HCT116 (cell line): ENCODE data around the gene WNT2B. TPM values are rescaled to one million over a fixed set of nuclear protein-coding genes. Genes with fewer than 3 reads are reported as not detected.

Experiments used
- ATAC-seq: fragments of 200-7000 bp; cut with Tn5 transposase; 2 replicates; pipeline ENCODE4 v1.9.1; 2020; ENCODE audit warnings: mild to moderate bottlenecking, moderate library complexity
- BruUV-seq: library from RNA; stranded (reverse); fragments of 400-500 nt; replicated peaks from 2 replicates; lab custom pipeline; 2021; lab: Mats Ljungman, UMichigan
- CTCF ChIA-PET: fragments of 300-600 bp; sonication (Branson Sonifier 250); formaldehyde crosslinking; loops from one replicate; lab custom pipeline; 2021; ENCODE audit warnings: antibody characterized with exemption; lab: Charles Lee
- POLR2A ChIA-PET: fragments of 300-600, 350-600 bp; sonication (Branson Sonifier 250); formaldehyde crosslinking; loops from one replicate; lab custom pipeline; 2021; ENCODE audit warnings: antibody characterized with exemption; lab: Charles Lee
- RAD21 ChIA-PET, 2 experiments: fragments of 300-600 bp; sonication (Branson Sonifier 250); formaldehyde crosslinking; loops; one replicate each; lab custom pipeline; 2023; ENCODE audit warnings: low total read pairs in 2 of 2; ENCODE audit not compliant: uncharacterized antibody in 2 of 2, unreplicated experiment in 2 of 2, low non-redundant PET in 1 of 2; lab: Charles Lee
- DNase-seq: peaks from one replicate; pipeline ENCODE4 v3.0.0-alpha.2; 2010; ENCODE audit warnings: low read depth, low spot score
- H2AFZ ChIP-seq: fragments of 200-600 bp; shearing (Covaris generic), sonication (generic); 2 replicates; pipeline ENCODE4 v1.6.1; 2017; ENCODE audit warnings: low read depth, mixed run types, mixed read lengths, antibody characterized with exemption, low read length; ENCODE audit not compliant: poor library complexity, severe bottlenecking
- H3K27ac ChIP-seq: 2 replicates; pipeline ENCODE4 v1.5.1; 2012; ENCODE audit warnings: low read depth, low read length
- H3K27me3 ChIP-seq: fragments of 200-600 bp; sonication (generic); 2 replicates; pipeline ENCODE4 v1.6.1; 2016; ENCODE audit warnings: mixed run types, low read length, mixed read lengths; ENCODE audit not compliant: insufficient read depth
- H3K36me3 ChIP-seq, 2 experiments: fragments of 200-500 bp in 1 of 2; fragments of 200-600 bp in 1 of 2; sonication (Bioruptor generic) in 1 of 2; sonication (generic) in 1 of 2; 2 replicates each; pipeline versions ENCODE4 v1.5.1 to v1.6.1; 2014 to 2016; ENCODE audit warnings: low read length in 2 of 2, inconsistent platforms in 1 of 2, mixed read lengths in 1 of 2, mixed run types in 1 of 2; ENCODE audit not compliant: insufficient read depth in 2 of 2, control insufficient read depth in 1 of 2
- H3K4me1 ChIP-seq, 2 experiments: fragments of 200-600 bp in 1 of 2; sonication (generic) in 1 of 2; 2 replicates each; pipeline versions ENCODE4 v1.5.1 to v1.6.1; 2012 to 2017; ENCODE audit warnings: low read length in 2 of 2, inconsistent platforms in 1 of 2, mild to moderate bottlenecking in 1 of 2, mixed read lengths in 1 of 2, mixed run types in 1 of 2, moderate library complexity in 1 of 2; ENCODE audit not compliant: insufficient read depth in 2 of 2, control insufficient read depth in 1 of 2
- H3K4me2 ChIP-seq: fragments of 200-600 bp; sonication (generic); 2 replicates; pipeline ENCODE4 v1.6.1; 2017; ENCODE audit warnings: mixed run types, low read length, mixed read lengths
- H3K4me3 ChIP-seq, 2 experiments: fragments of 200-600 bp in 1 of 2; sonication (generic) in 1 of 2; replicated peaks in 1 of 2; 2 replicates each; pipeline ENCODE4 v1.5.1; 2011 to 2016; ENCODE audit warnings: low read length in 2 of 2, control low read depth in 1 of 2, low read depth in 1 of 2, mild to moderate bottlenecking in 1 of 2, mixed read lengths in 1 of 2, mixed run types in 1 of 2
- H3K79me2 ChIP-seq: fragments of 200-600 bp; sonication (generic); 2 replicates; pipeline ENCODE4 v1.6.1; 2017; ENCODE audit warnings: mild to moderate bottlenecking, mixed run types, low read length, moderate library complexity, mixed read lengths; ENCODE audit not compliant: insufficient read depth
- H3K9ac ChIP-seq: fragments of 200-600 bp; sonication (generic); 2 replicates; pipeline ENCODE4 v1.6.1; 2016; ENCODE audit warnings: low read length, mixed read lengths
- H3K9me2 ChIP-seq: fragments of 200-600 bp; sonication (generic), shearing (Covaris generic); 2 replicates; pipeline ENCODE4 v1.6.1; 2017; ENCODE audit warnings: mixed run types, mild to moderate bottlenecking, moderate library complexity; ENCODE audit not compliant: insufficient read depth
- H3K9me3 ChIP-seq, 2 experiments: fragments of 200-500 bp in 1 of 2; fragments of 200-600 bp in 1 of 2; sonication (Bioruptor generic) in 1 of 2; sonication (generic) in 1 of 2; 2 replicates each; pipeline ENCODE4 v1.6.1; 2014 to 2017; ENCODE audit warnings: low read length in 2 of 2, mixed read lengths in 2 of 2, inconsistent platforms in 1 of 2, low read depth in 1 of 2, mild to moderate bottlenecking in 1 of 2, mixed run types in 1 of 2, moderate library complexity in 1 of 2; ENCODE audit not compliant: control insufficient read depth in 1 of 2, insufficient read depth in 1 of 2
- H4K20me1 ChIP-seq: fragments of 200-600 bp; sonication (generic), shearing (Covaris generic); 2 replicates; pipeline ENCODE4 v1.6.1; 2017; ENCODE audit warnings: mixed run types, mild to moderate bottlenecking, moderate library complexity; ENCODE audit not compliant: insufficient read depth
- CEBPB ChIP-seq: IDR thresholded peaks from 2 replicates; pipeline ENCODE4 v1.6.1; 2012; ENCODE audit warnings: low read depth
- FOSL1 ChIP-seq: IDR thresholded peaks from 2 replicates; pipeline ENCODE4 v1.6.1; 2012; ENCODE audit warnings: low read depth
- JUND ChIP-seq: IDR thresholded peaks from 2 replicates; pipeline ENCODE4 v1.6.1; 2012
- POLR2A ChIP-seq: IDR thresholded peaks from 2 replicates; pipeline ENCODE4 v1.7.0; 2011; ENCODE audit warnings: borderline replicate concordance; ENCODE audit not compliant: insufficient read depth, insufficient read length; ENCODE audit errors: extremely low read depth
- RAD21 ChIP-seq: IDR thresholded peaks from 2 replicates; pipeline ENCODE4 v1.6.1; 2012; ENCODE audit warnings: low read depth, mild to moderate bottlenecking
- SIN3A ChIP-seq: IDR thresholded peaks from 2 replicates; pipeline ENCODE4 v1.6.1; 2012; ENCODE audit warnings: low read depth
- SP1 ChIP-seq: IDR thresholded peaks from 2 replicates; pipeline ENCODE4 v1.6.1; 2012; ENCODE audit warnings: low read depth
- TCF7L2 ChIP-seq: IDR thresholded peaks from 2 replicates; pipeline ENCODE4 v1.7.0; 2011; ENCODE audit warnings: borderline replicate concordance, inconsistent platforms; ENCODE audit not compliant: insufficient read depth, insufficient read length; ENCODE audit errors: extremely low read depth
- ZFX ChIP-seq: fragments of 450-650 bp; IDR thresholded peaks from 2 replicates; pipeline ENCODE4 v1.6.1; 2017
- intact Hi-C: fragments of 100-400 bp; cut with micrococcal nuclease; formaldehyde crosslinking; loops from 2 replicates; pipeline ENCODE4 v1.10.0; 2022
- total RNA-seq: library from RNA; stranded (reverse); gene quantifications from one replicate; pipeline ENCODE4 v1.2.1, GENCODE V29; 2021; ENCODE audit not compliant: unreplicated experiment
- TF ChIP-seq, protein P1 (sequence below): IDR thresholded peaks from 2 replicates; pipeline ENCODE4 v1.6.1; 2012; ENCODE audit warnings: low read depth
- TF ChIP-seq, protein P2 (sequence below): IDR thresholded peaks from 2 replicates; pipeline ENCODE4 v1.6.1; 2011; ENCODE audit warnings: mild to moderate bottlenecking, low read length, moderate library complexity; ENCODE audit not compliant: insufficient replicate concordance; ENCODE audit errors: extremely low read depth
- TF ChIP-seq, protein P3 (sequence below): IDR thresholded peaks from 2 replicates; pipeline ENCODE4 v1.6.1; 2012
- TF ChIP-seq, protein P4 (sequence below), 3 experiments: fragments of 200-600 bp in 1 of 3; sonication (generic) in 1 of 3; IDR thresholded peaks in 2 of 3; conservative IDR thresholded peaks in 1 of 3; 2 replicates each; pipeline ENCODE4 v1.5.1; 2012 to 2017; ENCODE audit warnings: low read depth in 2 of 3, low read length in 2 of 3, antibody characterized with exemption in 1 of 3, borderline replicate concordance in 1 of 3, control low read depth in 1 of 3, mild to moderate bottlenecking in 1 of 3, mixed read lengths in 1 of 3, mixed run types in 1 of 3, moderate library complexity in 1 of 3; ENCODE audit not compliant: insufficient read depth in 1 of 3
- TF ChIP-seq, protein P5 (sequence below): IDR thresholded peaks from 2 replicates; pipeline ENCODE4 v1.6.1; 2012

The WNT2B gene
- total RNA-seq, 1 experiment from 2014 or later = 1.5 TPM

DNA sequence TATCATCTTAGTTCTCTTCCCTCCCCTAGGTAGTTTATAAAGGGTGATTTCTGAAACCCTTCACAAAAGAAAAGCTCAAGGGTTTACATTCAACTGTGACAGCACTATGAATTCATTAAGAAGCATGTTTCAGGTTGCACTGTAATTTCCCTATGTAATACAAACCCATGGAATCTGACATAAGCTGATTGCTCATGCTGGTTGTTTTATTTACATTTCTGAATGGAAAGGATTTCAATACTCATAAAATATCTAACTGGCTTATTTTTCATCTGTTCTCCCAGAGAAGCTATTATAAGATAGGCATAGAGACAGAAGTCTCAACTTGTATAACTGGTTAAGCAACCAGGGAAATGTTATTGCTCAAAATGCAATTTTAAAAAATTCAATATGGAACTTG lies 20.5 kb downstream of the WNT2B start:
- Histone ChIP-seq H3K36me3 (no peaks in the 10 kb centered on the region), H3K79me2 (no peaks in the 10 kb centered on the region), H4K20me1 (no peaks in the 10 kb centered on the region), H3K4me3 (no peak overlapping the region), H3K4me1 (no peaks in the 10 kb centered on the region), H3K9me3 (no peaks in the 10 kb centered on the region), H3K9ac (no peak overlapping the region), H3K9me2 (no peaks in the 10 kb centered on the region), H3K27me3 (no peaks in the 10 kb centered on the region), H2AFZ (no peak overlapping the region)
- ATAC-seq (no peak), DNase-seq (no peak)
- intact Hi-C loops = loop anchor here (10.0 kb wide), 1 partner anchor 176 kb away; the partner anchor contains the start of gene RHOC
- ChIA-PET CTCF (no interaction called here), RAD21 (no interaction called here)
- TF ChIP-seq, protein P1, sequence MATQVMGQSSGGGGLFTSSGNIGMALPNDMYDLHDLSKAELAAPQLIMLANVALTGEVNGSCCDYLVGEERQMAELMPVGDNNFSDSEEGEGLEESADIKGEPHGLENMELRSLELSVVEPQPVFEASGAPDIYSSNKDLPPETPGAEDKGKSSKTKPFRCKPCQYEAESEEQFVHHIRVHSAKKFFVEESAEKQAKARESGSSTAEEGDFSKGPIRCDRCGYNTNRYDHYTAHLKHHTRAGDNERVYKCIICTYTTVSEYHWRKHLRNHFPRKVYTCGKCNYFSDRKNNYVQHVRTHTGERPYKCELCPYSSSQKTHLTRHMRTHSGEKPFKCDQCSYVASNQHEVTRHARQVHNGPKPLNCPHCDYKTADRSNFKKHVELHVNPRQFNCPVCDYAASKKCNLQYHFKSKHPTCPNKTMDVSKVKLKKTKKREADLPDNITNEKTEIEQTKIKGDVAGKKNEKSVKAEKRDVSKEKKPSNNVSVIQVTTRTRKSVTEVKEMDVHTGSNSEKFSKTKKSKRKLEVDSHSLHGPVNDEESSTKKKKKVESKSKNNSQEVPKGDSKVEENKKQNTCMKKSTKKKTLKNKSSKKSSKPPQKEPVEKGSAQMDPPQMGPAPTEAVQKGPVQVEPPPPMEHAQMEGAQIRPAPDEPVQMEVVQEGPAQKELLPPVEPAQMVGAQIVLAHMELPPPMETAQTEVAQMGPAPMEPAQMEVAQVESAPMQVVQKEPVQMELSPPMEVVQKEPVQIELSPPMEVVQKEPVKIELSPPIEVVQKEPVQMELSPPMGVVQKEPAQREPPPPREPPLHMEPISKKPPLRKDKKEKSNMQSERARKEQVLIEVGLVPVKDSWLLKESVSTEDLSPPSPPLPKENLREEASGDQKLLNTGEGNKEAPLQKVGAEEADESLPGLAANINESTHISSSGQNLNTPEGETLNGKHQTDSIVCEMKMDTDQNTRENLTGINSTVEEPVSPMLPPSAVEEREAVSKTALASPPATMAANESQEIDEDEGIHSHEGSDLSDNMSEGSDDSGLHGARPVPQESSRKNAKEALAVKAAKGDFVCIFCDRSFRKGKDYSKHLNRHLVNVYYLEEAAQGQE = no peak
- TF ChIP-seq POLR2A = no peak
- no peak for TF ChIP-seq CEBPB
- TF ChIP-seq, protein P2, sequence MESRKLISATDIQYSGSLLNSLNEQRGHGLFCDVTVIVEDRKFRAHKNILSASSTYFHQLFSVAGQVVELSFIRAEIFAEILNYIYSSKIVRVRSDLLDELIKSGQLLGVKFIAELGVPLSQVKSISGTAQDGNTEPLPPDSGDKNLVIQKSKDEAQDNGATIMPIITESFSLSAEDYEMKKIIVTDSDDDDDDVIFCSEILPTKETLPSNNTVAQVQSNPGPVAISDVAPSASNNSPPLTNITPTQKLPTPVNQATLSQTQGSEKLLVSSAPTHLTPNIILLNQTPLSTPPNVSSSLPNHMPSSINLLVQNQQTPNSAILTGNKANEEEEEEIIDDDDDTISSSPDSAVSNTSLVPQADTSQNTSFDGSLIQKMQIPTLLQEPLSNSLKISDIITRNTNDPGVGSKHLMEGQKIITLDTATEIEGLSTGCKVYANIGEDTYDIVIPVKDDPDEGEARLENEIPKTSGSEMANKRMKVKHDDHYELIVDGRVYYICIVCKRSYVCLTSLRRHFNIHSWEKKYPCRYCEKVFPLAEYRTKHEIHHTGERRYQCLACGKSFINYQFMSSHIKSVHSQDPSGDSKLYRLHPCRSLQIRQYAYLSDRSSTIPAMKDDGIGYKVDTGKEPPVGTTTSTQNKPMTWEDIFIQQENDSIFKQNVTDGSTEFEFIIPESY = no peak
- TF ChIP-seq, protein P3, sequence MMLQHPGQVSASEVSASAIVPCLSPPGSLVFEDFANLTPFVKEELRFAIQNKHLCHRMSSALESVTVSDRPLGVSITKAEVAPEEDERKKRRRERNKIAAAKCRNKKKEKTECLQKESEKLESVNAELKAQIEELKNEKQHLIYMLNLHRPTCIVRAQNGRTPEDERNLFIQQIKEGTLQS = no peak
- TF ChIP-seq, protein P4, sequence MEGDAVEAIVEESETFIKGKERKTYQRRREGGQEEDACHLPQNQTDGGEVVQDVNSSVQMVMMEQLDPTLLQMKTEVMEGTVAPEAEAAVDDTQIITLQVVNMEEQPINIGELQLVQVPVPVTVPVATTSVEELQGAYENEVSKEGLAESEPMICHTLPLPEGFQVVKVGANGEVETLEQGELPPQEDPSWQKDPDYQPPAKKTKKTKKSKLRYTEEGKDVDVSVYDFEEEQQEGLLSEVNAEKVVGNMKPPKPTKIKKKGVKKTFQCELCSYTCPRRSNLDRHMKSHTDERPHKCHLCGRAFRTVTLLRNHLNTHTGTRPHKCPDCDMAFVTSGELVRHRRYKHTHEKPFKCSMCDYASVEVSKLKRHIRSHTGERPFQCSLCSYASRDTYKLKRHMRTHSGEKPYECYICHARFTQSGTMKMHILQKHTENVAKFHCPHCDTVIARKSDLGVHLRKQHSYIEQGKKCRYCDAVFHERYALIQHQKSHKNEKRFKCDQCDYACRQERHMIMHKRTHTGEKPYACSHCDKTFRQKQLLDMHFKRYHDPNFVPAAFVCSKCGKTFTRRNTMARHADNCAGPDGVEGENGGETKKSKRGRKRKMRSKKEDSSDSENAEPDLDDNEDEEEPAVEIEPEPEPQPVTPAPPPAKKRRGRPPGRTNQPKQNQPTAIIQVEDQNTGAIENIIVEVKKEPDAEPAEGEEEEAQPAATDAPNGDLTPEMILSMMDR (IDR thresholded peaks at IDR 0.05 in 2 of 3, conservative IDR thresholded peaks at IDR 0.05 in 1 of 3; ENCODE audit: borderline replicate concordance in 1 of 3, insufficient read depth in 1 of 3, low read depth in 2 of 3, low read length in 2 of 3) = no peak
- TF ChIP-seq SIN3A = no peak
- TF ChIP-seq SP1 = no peak
- no peak for TF ChIP-seq TCF7L2
- no peak for TF ChIP-seq JUND
- no peak for TF ChIP-seq FOSL1
- TF ChIP-seq RAD21 = no peak
- TF ChIP-seq ZFX = no peak
- TF ChIP-seq, protein P5, sequence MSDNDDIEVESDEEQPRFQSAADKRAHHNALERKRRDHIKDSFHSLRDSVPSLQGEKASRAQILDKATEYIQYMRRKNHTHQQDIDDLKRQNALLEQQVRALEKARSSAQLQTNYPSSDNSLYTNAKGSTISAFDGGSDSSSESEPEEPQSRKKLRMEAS = no peak
- TF ChIP-seq, all 23 proteins: peak for 0
- no TSS peak for BruUV-seq
- no peak overlapping the region for H3K4me2 ChIP-seq
- POLR2A ChIA-PET = no interaction called here
- H3K27ac ChIP-seq = no peak overlapping the region
